GM18499 (cell line): ENCODE measurements around the gene RACK1.
A peak's percentile ranks its signal among the peaks of the same experiment; 100 is the strongest.

Source experiments
- ATAC-seq: cut with Tn5 transposase; IDR thresholded peaks from one replicate; pipeline ENCODE4 v1.9.1; 2021; ENCODE audit warnings: moderate number of reproducible peaks; ENCODE audit not compliant: insufficient read depth, unreplicated experiment

RACK1 gene

GRCh38 chr5:181199881-181200638 is 43.6 kb downstream of the RACK1 start:
- ATAC-seq: no peak

- peak; percentile 41 for ATAC-seq
Observed at GRCh38 chr5:181198905-181199519, 44.7 kb downstream of the RACK1 start.

- ATAC-seq: no peak
Observed at GRCh38 chr5:181198106-181198685, 45.5 kb downstream of the RACK1 start.

GRCh38 chr5:181197326-181197951 is 46.3 kb downstream of the RACK1 start:
- ATAC-seq: no peak

- ATAC-seq: no peak
Observed at GRCh38 chr5:181195249-181195761, 48.4 kb downstream of the RACK1 start.

GRCh38 chr5:181194489-181195248 is 49.0 kb downstream of the RACK1 start:
- ATAC-seq: no peak

- ATAC-seq: no peak
Observed at GRCh38 chr5:181193656-181194055, 50.0 kb downstream of the RACK1 start.

- ATAC-seq: no peak
Observed at GRCh38 chr5:181192337-181193046, 51.2 kb downstream of the RACK1 start.

- peak; percentile 41 for ATAC-seq
Observed at GRCh38 chr5:181191526-181192336, 52.0 kb downstream of the RACK1 start.

- peak; percentile 7 for ATAC-seq
Observed at GRCh38 chr5:181190711-181191525, 52.8 kb downstream of the RACK1 start.

- no peak for ATAC-seq
Observed at GRCh38 chr5:181189962-181190710, 53.6 kb downstream of the RACK1 start.

- no peak for ATAC-seq
Observed at GRCh38 chr5:181189363-181189961, 54.2 kb downstream of the RACK1 start.

GRCh38 chr5:181188700-181189362 is 54.9 kb downstream of the RACK1 start:
- ATAC-seq: no peak

- no peak for ATAC-seq
Observed at GRCh38 chr5:181187500-181188213, 56.0 kb downstream of the RACK1 start.

GRCh38 chr5:181186986-181187499 is 56.7 kb downstream of the RACK1 start:
- ATAC-seq: no peak
